GM19328 (cell line): ENCODE results near the gene GYPE.
"Not testable (repeated sequence)": the region's sequence is repeated elsewhere in the genome, so short reads cannot be mapped to it uniquely, and the experiment has no call there.

Source experiments
- ATAC-seq: cut with Tn5 transposase; IDR thresholded peaks from one replicate; pipeline ENCODE4 v1.9.1; 2021; ENCODE audit warnings: mild to moderate bottlenecking, moderate library complexity; ENCODE audit not compliant: unreplicated experiment

The GYPE gene

DNA sequence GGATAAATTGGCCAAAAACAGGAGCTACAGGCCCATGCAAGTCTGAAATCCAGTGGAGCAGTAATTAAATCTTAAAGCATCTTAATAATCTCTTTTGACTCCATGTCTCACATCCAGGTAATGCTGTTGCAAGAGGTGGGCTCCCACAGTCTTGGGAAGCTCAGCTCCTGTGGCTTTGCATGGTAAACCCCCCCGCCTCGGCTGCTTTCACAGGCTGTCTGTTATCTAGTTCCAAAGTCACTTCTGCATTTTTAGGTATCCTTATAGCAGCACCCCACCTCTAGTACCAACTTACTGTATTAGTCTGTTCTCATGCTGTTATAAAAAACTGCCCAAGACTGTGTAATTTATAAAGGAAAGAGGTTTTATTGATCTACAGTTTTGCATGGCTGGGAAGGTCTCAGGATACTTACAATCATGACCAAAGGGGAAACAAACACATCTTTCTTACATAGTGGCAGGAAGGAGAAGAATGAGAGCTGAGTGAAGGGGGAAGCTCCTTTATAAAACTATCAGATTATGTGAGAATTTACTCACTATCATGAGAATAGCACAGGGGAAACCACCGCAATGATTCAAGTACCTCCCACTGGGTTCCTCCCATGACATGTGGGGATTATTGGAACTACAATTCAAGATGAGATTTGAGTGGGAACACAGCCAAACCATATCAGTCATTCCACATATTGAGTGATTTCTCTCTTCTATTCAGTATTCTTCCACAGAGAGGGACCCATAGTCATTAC lies 34.7 kb downstream of the GYPE start:
- ATAC-seq, result not testable (repeated sequence)

DNA sequence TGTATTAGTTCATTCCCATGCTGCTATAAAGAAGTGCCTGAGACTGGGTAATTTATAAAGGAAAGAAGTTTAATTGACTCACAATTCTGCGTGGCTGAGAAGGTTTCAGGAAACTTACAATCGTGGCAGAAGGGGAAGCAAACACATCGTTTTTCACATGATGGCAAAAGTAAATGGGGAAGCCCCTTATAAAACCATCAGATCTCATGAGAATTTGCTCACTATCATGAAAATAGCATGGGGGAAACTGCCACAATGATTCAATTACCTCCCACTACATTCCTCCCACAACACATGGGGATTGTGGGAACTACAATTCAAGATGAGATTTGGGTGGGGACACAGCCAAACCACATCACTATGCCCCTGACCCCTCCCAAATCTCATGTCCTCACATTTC lies 35.4 kb downstream of the GYPE start:
- ATAC-seq, result not testable (repeated sequence)

DNA sequence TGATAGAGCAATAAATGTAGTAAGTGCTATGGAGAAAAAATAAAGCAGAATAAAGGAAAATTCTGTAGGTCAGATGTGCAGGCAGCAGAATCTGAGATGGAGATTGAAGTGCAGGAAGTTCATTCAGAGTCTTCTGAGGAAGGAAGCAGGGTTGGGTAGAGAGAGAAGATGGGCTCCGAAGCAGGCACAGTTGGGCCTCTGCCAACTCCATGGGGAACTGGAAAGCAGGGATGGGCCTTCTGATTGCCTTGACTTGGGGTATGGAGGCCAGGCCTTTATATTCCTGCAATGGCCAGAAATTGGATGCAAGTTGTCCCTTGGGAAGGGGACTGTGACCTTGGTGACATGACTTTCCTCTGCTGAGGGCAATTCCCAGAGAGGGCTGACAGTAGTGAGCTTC lies 42.6 kb downstream of the GYPE start:
- not testable (repeated sequence) for ATAC-seq

DNA sequence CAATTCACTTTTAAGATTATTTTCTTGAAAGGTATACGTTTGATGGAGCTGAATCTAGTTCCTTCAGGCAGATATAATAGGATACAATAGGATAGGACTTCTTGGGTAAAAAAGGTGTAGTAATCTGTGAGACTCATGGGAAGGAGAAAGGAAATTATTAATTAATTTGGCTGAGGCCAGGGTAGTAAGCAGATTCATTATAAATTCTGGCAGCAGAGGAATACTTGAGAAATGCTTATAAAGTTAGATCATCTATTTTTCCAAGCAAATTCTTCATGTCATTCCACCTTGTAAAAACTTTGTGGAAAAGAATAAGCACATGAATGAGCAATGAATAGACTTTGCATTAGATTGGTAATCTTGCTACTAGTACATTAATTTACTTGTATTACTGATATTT lies 46.9 kb downstream of the GYPE start:
- no peak for ATAC-seq

DNA sequence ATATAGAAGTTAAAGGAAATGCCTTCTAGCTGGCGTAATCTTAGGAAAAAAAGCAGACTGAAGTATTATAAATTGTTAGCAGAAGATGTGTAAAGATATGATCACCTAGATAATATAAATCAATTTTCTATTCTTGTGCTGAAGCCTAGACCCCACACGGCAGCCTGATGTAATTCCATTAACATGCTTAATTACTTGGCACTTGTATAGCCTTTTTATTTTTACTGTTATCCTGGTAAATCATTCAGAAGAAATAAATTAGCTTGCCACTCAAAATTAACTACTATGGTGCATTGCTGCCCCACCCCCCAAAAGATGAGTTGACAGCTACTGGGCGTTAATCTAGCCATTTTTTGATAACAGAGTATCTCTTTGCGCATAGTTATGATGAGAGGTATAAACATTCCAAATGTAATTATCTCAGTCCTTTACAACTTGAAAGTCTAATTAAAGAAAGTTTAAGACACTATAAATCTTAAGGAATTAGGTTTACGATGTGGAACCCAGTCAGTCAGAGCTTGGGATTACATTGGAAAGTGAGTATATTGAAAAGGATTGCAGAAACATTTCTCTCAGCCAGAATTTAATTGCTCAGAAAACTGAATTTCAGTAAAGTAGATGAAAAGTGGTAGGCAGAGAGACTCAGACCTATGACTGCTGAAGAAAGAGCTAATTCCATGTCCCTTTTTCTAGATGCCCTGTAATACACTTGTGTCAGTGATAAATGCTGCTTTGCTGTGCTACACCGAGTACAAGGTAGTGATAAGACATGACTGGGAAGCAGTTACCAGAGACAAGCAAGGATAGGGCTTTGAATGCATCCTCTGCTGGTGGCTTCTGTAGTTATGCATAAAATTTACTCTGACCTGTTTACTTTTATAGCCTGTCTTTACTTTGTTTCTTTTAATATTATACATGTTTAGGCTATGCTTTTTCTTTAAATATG lies 47.7 kb downstream of the GYPE start:
- ATAC-seq, result not testable (repeated sequence)

DNA sequence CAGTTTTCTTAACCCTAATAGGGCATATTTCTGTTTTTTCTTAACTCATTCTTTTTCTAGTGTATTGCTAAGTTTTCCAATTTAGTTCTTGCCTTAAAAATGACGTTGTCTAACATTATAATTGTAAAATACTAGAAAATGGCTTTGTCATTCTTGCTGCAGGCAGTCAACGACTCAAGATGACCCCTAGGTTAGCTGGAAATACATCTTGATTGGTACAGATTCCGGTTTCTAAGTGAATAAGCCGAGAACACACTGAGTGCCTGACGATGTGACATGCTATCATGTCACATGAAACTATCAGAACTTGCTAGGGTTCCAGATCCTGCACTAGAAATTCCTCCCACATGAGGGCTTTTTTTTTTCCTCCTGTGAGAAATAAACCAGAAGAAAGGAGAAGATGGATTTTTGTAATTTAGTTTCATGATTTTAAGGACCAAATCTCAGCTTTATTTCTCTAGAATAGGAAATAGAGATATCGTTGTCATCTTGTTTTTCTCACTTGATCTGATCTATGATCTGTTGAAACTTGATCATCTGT lies 49.3 kb downstream of the GYPE start:
- ATAC-seq, result not testable (repeated sequence)

DNA sequence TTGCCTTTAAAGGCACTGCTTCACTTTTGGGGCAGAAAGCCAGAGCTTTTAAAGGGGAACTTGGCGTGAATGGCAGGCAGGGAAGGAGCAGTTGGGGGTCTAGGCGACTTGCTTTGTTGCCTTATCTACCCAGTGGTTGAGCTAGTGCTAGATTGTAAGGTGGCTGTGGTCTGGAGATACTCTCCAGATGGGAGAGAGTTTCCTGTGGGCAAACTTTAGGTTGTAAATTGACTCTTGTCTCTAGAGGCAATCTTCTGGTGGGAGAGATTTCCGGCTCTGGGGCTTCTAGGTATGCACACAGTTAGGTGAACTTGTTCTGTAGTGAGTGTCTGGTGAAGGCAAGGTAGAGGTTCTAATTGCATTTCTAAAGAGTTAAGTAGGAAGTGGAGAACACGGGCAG lies 50.7 kb downstream of the GYPE start:
- not testable (repeated sequence) for ATAC-seq

DNA sequence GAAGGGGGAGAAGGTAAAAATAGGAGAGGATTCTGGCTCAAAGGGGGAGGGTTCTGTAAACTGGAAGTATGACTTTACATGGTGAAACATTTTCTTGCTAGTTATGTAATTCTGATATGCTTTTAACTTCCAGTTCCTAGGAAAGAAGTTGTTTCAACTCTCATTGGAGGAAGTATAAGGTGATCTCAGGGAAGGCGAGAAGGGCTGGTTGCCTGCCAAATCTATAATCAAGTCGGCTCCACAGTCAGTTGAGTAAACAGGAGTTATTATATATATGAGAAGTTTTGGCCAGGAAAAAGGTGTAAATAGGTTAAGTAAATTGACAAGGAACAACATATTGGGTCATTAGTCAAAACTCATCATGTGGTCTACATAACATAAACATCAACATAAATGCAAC lies 56.1 kb downstream of the GYPE start:
- not testable (repeated sequence) for ATAC-seq

DNA sequence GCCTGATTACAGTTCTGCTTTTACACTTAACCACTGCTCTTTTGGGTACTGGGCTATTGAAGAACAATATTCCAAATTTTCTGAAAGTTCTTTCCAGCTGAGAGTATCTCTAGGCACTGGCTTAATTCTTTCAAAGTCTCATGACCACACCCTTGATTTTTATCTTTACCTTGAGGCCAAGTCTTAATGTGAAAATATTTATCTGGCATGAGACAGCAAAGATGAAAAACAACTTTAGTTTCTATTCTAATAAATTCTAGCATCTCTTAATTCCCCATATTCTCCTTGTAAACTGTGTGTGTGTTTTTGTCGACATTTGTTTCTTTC lies 61.9 kb downstream of the GYPE start:
- not testable (repeated sequence) for ATAC-seq

DNA sequence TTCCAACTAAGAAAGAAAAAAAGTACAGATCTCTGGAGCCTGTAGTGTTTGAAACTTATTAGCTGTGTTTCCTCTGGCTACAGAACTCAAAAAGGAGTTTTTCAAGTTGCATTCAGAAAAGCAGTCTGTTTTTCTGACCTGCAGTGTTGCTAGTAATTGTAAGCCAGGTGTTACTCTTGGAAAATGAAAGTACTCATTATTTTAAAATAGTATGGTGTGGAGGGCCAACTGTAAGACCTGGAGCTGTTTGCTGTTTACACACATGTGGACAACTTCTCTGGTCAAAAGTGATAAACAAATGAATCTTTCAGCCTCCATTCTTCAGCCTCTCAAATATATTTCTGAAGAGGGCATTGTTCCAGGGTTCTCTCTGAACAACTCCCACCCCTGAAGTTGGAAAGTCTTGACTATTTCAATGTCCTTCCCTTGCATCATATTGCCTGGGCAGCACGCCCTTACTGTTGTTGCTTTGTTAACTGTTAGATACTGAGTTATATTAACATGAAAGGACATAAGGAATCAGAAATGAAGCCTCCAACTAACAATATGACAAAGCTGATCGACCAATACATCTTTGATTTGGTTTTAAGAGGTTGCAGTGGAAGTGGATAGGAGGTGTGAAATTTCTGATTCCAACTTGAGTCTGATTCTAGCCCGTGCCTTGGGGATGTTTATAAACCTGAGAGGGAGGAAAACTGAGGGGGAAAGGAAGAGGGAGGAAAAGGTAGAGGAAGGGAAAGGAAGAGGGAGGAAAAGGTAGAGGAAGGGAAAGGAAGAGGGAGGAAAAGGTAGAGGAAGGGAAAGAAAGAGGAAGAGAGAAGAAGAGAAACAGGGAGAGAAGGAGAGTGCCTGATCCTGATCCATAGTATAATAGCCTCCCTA lies 62.5 kb downstream of the GYPE start:
- not testable (repeated sequence) for ATAC-seq

DNA sequence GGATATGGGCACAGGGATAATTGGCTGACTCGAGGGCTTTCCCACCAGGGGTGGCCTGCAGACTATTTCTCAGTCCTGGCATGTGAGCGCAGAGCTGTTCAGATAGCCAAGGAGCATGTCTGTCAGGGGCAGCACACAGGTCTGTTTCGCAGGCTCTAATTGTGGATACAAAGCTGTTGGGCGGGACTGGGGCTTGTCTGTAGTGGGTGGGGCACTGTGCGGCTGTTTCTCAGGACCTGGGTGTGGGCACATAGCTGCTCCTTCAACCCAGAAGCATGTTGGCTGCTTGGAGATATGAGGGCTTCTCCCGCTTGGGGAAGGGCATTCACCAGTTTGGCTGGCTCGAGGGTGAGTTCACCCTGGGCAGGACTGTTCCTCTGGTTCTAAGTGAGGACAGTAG lies 65.9 kb downstream of the GYPE start:
- not testable (repeated sequence) for ATAC-seq

DNA sequence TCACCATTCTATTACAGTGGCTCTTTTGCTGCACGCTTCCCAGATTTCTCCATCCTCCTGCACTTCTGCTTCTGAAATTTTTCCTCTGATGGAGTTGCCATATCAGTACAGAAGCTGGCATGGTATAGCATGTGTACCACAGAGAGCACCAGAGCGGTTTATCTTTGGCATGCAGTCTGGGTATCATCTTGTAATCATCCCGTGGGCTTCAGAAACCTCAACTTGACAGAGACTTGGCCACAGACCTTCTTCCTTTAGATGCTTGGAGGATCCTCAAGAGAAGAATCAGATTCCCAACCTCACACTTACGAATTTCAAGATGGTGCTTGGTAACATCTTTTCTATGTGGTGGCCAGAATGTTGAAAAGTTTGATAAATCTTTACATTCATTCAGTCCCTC lies 71.2 kb downstream of the GYPE start:
- ATAC-seq, result not testable (repeated sequence)

DNA sequence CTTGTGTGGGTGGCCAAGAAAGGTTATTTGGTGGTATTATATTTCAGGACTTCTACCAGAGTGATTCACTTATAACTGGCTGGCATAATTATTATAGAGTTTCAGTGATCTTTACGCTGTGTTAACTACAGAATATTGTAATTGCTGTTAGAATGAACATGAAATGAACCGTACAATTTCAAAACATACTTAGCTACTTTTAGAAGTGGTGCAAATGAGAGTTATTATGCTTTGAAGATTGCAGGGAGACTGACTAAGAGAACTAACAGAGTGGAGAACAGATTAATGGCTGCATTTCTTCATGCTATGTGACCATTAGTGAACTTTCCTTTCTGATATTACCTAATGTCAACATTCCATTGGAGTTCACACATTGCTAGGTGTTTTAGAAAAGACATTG lies 71.7 kb downstream of the GYPE start:
- ATAC-seq, result not testable (repeated sequence)

DNA sequence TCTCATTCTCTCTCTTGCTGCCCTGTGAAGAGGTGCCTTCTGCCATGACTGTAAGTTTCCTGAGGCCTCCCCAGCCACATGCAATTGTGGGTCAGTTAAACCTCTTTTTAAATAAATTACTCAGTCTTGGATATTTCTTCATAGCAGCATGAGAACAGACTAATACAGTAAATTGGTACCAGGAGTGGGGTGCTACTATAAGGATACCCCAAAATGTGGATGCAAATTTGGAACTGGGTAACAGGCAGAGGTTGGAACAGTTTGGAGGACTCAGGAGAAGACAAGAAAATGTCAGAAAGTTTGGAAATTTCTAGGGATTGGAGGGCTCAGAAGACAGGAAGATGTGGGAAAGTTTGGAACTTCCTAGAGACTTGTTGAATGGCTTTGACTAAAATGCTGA lies 74.8 kb downstream of the GYPE start:
- ATAC-seq, result not testable (repeated sequence)

DNA sequence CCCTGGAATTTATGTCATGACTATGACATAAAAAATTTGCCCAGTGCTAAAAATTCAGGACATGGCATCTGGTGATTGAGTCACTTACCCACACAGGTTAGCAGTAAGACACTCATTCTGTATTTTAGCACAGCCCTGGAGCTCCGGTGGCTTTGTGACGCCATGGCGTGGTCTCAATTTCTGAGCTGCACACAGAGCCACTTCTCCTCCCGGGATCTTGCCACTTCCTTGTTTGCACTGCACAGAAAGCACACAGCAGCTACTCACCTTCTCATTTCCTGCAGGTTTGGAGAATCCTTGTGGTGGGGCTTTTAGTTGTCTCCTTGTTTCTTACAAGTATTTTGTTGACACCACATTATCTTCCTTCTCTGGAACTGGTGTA lies 76.1 kb downstream of the GYPE start:
- not testable (repeated sequence) for ATAC-seq
